GM19043 (cell line): ENCODE measurements around the gene CHRNA4.

Experiments
- ATAC-seq: cut with Tn5 transposase; IDR thresholded peaks from one replicate; pipeline ENCODE4 v1.9.1; 2021; ENCODE audit warnings: low read depth; ENCODE audit not compliant: unreplicated experiment

CHRNA4 gene

DNA sequence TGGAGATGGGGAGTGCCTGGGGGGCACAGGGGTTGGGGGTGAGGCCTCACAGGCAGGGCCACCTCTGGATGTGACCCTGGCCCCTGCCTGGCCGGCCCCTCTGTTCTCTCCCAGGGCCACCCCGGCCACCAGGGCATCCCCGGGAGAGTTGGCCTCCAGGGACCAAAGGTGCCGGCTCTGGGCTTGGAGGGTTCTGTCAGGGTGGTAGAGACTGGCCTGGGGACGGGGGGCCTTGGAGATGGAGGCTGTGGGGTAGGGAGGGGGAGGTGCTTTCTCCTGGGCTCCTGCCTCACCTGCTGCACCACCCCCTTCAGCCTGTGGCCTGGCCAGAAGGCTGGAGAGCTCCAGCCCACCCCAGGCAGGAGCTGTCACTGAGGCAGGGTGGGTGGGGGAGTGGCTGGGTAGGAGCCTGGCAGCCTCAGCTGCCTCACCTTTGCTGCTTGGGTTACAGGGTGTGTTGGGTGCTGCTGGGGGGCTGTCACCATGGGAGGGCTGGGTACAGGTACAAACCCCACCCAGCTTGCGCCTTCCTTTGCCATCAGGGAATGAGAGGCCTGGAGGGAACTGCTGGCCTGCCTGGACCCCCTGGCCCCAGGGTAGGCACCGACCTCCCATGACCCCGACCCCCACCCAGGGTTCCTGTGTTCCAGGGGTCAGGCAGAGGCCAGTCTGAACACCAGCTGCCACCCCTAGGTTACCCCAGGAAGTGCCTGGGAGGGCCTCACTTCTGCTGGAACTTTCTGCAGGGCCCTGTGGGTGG lies 35.4 kb downstream of the CHRNA4 start:
- ATAC-seq, result no peak

DNA sequence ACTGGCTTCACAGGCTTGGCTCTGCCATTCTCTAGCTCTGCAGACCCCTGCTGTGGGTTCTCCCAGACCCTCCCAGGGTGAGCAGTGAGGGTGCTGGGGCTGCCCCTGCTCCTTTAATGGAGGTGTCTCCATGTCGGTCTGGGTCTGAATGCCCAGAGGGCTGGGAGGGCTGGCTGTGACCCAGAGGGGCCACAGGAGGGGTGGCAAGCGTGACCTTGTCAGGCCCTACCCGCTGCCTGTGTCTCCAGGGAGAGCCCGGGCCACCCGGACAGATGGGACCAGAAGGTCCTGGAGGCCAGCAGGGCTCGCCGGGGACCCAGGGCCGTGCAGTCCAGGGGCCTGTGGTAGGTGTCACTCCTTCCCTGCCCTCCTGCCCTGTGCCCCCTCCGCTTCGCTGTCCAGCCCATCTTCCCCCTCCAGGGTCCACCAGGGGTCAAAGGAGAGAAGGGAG lies 36.1 kb downstream of the CHRNA4 start:
- no peak for ATAC-seq

DNA sequence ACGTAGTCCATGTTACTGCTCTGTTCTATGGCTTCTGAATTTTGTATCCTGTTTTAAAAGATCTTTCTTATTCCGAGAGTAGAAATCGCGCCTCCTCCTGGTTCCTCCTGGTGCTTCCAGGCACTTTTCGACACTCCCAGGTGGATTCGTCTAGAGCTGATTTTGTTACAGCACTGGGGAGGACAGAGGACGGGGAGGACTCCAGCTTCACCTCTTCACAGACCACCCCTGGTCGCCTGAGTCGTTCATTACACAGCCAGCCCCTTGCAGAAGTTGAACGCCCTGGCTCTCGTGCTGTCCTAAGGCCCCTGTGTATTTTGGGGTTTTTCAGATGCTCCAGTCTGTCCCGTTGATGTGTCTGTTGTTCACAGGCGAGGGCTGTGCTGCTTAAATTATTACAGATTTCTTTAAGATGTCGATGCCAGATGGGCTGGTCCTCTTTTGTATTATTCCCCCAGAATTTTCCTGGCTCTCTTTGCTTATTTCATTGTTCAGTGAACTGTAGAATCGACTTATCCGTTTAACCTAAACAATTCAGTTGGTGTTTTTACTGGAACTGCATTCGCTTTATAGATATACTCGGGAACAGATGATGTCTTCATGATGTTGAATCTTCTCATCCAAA lies 37.7 kb downstream of the CHRNA4 start:
- no peak for ATAC-seq

DNA sequence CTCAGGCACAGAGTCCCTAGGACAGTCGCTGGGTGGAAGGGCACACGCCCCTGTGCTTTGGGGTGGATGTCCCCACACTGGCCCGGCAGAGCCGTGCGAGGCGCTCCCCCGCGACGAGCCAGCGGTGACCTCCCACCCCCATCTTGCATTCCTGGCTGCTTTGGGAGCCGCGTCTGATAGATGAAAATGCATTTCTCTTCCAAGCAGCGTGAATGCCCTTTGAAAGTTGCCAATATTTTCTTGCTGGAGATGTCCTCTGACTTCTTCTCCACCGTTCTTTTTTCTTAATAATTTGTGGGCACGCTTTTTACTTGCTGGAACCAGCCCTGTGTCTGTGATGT lies 38.2 kb downstream of the CHRNA4 start:
- ATAC-seq, result no peak

DNA sequence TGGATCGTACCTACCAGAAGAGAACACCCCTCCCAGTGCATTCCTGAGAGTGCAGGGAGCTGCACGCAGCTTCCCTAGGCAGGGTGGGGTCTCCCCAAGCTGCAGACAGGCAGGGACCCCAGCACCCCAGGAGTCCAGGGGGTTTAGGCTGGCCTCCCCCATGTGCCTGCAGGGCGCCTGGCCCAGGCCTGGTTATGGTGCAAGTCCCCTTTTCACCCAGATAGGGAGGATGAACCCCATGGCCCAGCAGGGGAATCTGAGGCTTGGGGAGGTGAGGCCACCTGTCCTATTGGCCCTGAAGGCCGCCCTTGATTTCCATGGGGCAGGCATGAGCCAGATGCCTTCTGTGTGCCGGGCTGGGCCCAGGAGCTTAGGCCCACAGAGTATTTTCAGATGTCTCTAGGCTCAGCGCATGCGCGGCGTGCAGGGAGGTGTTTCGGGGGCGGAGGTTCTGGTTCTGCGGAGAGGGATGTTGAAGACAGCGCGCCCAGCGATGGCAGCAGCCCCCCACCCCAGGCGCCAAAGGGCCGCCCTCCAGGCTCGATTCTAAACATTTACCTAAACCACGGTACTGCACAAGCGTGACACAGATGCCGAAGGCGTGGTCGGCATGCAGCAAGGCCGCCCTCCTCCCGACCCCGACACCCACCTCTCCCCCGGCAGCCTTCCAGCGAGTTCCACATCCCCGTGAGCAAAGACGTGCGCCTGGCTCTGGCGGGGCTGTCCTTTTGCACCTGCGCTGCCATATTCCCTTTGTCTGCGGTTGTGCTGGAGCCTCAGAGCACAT lies 38.8 kb downstream of the CHRNA4 start:
- ATAC-seq, result no peak

DNA sequence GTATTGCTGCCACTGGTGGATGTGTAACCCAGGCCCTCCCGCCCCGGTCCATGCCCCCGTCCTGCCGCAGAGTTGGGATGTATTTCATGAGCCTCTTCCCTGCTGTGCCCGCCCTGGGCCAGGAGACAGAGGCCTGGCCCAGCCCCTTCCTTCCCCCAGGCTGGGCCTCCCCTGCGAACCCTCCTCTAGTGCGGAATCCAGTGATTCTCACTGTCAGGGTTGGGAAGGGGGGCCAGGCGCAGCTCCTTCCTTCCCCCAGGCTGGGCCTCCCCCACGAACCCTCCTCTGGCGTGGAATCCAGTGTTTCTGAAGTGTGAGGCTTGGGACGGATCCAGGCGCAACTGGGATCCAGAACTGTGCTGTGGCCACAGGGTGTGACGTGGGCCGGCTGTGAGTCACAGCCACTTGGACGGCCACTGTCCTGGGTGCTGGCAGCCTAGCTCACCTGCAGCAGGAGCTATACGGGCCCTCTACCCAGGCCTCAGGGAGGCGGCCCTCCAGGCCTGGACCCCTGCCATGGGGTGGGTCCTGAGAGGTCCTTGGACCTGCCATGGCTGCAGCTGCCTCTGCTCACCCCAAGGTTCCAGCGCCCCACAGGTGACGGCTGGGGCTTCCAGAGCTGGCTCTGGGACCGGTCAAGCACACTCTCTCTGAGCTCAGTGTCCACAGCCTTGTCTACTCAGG lies 39.9 kb downstream of the CHRNA4 start:
- ATAC-seq, result no peak

DNA sequence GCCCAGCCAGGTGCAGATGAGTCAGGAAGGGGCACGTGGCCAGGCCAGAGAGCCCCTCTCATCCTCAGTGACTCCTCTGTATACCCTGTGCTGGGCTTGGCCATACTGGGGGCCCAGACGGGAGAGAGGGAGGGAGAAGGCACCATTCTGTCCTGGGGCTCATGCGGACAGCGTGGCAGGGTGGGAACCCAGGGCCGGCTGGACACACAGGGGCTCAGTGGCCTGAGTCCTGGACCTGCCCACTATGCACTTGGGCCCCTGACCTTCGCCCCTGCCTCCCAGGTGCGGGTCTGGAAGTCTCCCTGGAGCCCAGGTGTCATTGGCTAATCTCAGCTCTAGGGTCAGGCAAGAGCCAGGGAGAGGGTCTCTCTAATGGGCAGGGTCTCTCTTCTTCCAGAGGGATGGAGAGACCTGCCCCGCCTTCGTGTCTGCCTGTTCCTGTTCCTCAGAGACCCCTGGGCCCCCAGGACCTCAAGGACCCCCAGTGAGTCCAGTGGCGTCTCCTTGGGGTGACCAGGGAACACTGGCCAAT lies 40.5 kb downstream of the CHRNA4 start:
- no peak for ATAC-seq

DNA sequence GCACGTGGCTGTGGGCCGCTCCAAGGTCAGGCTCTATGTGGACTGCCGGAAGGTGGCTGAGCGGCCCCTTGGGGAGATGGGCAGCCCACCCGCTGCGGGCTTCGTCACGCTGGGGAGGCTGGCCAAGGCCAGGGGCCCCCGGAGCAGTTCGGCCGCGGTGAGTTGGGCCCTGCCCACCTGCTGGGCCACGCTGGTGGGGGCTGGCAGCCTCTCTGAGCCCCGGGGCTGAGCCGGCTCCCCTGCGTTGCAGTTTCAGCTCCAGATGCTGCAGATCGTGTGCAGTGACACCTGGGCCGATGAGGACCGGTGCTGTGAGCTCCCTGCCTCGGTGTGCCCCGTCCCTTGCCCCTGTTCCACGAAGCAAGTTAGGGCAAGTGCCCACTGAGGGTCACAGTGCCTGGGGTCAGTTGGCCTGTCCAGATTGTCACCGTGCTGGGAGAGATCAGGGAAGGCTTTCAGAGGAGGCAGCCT lies 41.1 kb downstream of the CHRNA4 start:
- no peak for ATAC-seq

DNA sequence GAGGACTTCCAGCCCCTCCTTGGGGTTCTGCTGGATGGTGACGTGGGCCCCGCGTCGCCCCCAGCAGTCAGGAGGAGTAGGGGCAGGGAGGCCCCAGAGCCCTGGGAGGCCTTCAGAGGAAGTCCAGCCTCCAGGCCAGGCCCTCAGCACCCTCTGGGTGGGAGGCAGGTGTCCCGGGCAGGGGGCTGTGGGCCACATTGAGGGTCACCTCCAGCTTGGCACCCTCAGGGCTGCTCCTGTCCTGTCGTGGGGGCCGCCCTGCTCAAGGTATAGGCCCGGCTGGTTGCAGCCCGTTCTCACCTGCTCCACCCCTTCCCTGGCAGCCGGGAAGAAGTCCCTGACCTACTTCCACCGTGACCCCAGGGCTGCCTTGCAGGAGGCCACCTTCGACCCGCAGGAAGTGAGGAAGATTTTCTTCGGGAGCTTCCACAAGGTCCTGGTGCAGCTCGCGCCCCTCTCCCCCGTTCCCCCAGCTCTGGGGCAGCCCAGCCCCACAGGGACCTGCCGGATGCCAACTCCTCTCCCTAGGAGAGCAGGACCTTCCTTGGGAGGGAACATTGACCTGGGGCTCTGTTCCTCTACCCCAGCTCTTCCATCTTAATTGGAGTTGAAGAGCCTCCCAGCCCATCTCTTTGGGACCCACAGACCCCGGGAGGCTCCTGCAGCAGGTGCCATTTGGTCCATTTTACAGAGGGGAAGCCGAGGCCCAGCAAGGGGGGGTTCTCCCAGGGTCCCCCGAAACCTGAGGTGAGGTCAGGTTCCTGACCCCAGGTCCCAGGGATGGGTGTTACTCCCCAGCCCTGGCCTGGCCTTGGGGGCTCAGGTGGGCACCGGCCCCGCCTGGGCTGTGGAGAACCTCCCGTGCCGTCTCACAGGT lies 41.7 kb downstream of the CHRNA4 start:
- no peak for ATAC-seq

DNA sequence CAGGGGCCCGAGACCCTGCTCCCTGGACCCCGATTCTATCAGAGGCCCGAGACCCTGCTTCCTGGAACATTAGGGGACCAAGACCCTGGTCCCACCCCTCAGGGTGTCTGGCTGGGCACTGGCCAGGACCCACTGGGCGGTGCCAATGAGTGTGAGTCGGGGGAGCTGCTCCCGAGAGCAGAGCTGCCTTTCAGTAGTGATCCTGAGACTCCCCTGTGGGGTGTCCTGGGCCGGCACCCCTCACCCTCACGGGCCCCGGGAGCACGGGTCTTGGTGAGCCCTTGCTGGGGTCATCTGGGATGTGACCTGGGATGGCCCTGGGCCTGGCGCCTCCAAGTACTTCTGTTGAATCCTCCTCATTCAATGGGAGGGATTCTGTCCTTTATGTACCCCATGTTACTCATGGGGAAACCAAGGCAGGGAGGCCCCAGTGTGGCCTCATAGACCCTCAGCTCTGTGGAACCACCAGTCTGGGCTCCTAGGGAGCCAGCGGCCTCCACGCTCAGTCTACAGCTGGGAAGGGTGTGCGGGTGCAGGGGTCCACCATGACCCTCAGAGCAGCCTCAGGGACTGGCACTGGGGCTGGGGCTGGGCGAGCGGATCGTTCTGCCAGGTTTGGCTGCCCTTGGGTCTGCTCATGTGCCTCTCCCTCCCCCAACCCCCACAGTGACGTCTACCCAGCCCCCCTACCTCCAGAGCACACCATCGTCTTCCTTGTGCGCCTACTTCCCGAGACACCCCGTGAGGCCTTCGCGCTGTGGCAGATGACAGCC lies 42.6 kb downstream of the CHRNA4 start:
- no peak for ATAC-seq

DNA sequence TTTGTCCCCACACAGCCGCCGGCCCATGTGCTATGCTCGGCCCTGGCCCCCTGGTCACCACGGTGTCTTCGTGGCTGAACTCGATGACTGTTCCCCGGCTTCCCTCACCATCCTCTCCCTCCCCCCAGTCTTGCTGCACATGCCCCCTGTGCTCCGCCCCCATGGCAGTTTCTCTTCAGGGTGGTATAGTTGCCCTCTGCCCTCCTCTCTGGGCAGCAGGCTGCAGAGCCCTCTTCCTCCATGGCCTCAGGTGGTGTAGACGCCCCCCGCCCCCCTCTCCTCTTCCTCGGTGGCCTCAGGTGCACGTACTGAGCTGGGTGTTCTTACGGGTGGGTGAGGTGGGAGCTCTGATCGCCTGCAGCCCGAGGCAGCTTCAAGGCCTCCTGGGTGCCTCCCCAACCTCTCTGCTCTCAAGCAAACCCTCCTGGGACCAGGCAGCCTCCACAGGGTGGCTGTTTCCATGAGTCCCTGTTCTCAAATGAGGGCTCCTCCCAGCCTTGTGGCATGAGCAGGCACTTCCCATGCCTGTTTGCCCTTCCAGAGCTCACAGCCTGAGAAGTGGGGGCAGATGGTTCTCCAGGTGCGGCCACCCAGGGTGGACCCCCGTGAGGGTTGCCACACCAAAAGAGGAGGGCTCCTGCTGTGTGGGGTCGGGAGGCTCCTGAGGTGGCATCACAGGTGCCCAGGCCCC lies 43.4 kb downstream of the CHRNA4 start:
- no peak for ATAC-seq

DNA sequence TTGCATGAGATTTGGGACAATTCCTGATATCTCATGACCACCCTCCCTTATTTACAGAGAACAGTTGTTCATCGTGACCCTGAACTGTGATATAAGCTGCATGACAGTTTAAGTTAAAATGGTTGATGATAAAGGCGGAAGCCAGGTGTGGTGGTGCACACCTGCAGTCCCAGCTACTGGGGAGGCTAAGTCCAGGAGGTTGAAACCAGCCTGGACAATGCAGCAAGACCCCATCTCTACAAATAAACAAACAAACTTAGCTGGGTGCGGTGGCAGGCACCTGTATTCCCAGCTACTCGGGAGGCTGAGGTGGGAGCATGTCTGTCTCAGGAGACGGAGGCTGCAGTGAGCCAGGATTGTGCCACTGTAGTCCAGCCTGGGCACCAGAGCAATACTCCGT lies 44.1 kb downstream of the CHRNA4 start:
- no peak for ATAC-seq

DNA sequence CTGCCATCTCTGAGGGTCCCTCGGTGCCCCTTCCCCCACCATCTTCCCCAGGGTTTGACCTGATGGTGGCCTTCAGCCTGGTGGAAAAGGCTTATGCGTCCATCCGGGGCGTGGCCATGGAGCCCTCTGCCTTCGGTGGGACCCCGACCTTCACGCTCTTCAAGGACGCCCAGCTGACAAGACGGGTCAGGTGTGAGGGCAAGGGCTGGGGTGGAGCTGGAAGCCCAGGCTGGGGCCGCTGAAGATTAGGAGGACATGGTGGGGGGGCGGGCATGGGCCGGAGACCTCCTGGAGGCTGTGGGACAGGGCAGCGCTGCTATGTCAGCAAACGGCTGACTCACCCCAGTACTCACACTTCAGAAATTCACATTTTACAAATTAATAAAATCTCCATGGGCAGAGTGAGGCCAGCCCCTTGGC lies 44.6 kb downstream of the CHRNA4 start:
- ATAC-seq, result no peak

DNA sequence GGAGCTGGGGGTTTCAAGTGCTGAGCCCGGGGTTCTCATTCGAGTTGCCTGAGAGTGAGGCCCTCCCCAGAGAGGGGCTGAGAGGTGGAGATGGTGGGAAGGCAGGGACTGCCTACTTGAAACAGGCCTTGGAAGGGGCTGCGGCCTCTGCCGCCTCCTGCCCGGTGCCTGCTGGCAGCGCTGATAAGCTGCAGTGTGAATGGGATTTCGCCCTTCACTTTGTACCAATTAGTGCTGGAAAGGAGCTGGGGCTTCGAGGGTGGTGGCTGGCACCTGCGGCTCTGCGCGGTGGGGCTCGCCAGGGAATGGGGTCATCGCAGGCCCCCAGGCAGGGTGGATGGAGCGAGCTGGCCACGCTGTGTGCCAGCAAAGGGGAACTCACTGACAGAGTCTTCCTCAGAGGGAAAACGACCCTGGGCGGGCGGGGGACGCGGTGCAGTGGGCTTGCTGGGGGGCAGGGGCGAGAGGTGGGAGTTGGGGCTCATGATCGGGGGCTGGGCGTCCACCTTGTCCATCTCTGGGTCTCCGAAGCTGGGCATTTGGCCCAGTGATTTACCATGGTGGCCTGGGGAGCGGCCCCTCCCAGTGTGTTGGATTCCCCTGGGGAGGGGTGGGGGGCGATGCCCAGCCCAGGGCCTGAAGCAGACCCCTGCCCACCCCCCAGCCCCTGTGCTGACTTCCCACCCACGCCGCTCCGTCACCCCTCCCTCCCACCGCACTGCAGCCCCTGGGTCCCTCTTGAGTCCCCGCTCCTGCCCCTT lies 45.2 kb downstream of the CHRNA4 start:
- ATAC-seq, result no peak

DNA sequence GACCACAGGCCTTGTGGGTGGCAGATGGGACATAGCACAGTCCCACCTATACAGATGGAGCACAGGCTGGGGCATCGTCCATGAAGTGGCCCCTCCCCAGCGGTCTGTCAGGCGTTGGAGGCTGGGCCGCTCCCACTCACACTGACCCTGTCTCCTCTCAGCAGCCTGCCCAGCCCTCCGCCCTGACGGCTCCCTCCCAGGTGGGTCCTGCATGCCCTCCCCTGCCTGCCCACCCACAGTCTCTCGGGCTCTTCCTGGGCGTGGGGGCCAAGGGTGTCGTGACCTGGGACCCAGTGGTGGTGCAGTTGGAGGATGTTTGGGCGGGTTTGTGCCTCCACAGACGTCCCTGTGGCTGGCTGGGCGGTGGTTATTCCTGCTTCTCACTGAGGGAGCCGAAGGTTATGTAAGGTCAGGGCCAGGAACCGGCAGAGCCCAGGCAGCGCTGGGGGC lies 45.9 kb downstream of the CHRNA4 start:
- ATAC-seq, result no peak

DNA sequence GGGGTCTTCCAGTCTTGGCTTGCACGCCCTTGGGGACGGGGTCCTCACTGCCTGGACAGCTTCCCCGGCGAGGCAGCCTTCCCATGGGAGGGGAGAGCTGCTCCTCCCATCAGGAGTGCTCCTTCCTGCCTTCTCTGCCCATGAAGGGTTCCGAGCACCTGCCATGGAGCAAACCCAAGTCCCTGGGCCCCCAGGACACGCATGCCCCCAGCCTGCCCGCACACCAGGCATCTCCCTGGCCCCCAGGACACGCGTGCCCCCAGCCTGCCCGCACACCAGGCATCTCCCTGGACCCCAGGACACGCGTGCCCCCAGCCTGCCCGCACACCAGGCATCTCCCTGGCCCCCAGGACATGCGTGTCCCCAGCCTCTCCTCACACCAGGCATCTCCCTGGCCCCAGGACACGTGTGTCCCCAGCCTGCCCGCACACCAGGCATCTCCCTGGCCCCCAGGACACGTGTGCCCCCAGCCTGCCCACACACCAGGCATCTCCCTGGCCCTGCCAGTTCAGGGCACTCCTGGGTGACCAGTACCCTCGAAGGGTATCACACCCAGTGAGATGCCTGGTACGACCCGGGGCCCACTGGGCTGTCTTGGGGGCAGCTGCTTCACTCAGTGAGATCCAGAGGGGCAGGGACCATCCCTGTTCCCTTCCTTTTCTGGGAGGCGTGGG lies 46.4 kb downstream of the CHRNA4 start:
- ATAC-seq, result no peak

DNA sequence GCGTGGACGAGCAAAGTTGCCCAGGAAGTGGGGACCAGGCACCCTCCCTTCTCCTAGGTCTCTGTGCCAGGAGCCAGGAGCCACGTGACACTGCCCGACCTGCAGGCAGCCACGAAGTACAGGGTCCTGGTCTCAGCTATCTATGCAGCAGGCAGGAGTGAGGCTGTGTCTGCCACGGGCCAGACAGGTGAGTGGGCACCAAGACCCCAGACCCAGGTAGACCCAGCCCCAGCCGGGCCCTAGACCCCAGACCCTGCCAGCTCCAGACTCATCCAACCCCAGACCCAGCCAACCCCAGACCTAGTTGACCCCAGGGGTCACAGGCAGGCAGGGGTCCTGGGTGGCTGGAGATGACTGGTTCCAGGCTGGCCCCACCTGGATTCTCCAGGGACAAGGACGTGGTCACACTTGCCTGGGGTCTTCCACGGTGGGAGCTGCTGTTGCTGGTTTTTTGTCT lies 47.1 kb downstream of the CHRNA4 start:
- no peak for ATAC-seq
